Measurements from ENCODE around the gene ARHGAP26.

Gene ARHGAP26

DNA sequence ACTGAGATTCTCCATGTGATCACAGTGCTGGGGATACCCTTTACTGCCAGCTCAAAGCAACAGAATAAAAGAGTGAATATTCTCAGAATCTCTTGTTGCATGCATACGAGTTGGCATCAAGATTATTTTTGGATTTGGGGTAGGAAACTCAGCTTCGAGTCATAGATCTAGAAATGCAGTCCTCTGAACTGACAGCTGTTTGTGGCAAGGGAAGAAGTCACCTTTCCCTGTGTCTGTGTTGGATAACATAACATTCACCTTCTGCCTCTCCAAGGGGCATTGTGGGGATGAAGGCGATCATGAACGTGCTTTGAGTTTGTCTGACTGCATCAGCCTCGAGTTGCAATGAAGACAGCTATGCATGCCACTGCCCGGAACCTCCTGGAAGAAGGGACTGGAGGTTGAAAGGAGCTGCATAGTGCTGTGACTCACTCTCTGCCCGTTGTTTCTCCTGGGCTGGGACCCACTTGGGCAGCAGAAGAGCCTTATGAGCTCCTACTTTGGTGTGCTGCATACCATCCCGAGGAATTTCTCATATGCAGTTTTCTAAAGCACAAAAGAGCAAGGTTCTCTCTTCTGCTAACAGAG is 231.7 kb downstream of the ARHGAP26 start:
- no peak for DNase-seq

DNA sequence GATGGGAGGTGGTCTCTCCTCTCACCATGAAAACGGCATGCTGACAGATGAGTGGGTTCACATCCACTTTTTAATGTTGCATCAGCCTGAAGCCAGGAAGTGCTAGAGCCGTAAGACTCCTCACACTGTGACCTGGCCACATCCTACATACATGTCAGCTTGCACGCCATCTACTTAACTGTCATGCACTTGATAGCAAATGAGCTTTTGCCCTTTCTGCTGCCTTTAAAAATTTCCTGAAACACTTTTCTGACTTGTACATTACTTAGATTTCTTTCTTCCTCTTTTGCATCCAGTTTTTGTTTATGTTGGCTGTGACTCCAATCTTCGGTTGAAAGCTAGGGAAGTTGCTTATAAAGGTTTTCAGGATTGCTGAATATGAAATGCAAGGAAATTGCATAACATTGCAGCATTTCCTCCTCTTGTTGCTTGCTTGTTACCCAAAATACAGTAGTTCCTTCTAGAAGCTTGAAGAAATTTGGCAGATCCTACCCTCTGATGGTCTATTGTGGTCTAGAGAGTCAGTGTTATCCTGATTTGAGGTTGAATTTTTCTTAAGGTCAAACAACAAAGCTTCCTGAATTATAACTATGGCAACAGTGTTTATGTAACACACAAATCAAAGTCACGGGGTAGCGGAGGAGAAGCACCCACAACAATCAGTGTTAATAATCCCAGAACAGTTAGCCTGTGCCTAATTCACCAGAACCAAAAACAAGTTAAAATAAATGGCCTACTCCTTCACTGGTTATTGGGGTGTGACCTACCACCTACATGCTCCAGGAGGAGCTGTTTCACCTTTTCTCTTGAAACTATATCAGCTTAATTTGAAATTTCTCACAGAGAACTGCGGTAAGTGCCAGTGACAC is 232.5 kb downstream of the ARHGAP26 start:
- no peak for DNase-seq

DNA sequence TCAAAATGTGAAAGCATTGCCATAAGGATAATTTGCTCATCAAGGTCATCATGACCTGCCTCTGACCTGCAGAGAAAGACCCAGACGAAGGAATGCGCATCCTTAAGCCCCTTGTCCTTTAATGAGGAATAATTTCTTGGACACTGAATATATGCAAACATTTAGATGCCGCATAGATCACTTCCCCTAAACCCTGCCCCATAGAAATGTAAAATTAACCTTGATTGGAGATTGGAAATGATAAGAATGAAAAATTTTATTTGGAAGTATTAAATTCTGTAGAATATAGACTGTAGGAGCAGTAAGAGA is 233.1 kb downstream of the ARHGAP26 start:
- no peak for DNase-seq

DNA sequence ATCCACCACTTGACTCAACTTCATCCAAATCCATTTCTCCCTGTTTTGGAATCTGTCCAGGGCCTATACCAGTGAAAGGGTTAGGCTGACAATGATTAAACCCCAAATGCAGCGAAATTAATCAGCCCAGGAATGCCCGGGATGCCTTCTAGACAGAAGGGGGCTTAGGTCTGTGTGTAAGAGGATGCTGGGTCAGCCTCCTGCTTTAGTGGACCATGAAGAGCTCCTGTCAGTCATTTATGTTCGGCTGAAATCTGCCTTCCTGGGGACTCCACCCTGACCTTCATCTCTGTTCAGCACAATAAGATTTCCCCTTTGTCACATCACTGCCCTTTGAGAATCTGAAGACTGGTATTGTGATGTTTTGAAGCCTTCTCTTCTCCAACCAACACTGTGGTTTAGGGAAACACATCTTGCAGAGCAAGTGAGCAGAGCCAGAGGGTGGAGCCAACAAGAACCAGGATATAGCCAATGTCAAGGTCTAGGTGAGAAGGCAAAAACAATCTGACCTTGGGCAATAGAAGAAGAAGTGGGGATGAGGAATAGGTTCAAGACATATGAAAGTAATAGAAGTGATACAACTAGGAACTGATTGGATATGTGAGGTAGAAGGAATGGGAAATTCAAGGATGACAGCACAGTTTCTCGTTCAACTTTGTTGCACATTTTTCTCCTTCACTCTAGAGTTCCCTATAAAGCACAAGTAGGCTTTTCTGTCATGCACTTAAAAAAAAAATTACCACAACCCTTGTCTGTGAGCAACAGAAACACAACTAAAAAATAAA is 234.4 kb downstream of the ARHGAP26 start:
- DNase-seq: no peak

DNA sequence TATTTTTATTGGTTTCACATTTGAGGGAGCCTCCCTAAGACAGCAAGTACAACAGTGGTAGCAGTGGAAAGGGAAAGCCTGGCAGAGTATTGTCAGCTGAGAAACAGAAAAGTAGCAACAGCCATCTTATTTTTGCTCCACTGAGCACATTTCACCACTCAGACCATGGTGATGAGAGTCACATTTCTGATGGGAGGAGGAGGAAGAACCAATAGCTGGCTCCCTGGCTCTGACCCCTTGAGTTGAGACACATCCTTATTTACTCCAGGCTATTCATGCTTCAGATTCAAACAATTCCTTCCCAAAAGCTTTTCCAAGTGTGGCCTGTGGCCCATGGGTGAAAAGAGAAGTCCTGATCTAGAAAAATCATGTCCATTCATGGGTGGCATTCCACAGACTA is 236.3 kb downstream of the ARHGAP26 start:
- no peak for DNase-seq

DNA sequence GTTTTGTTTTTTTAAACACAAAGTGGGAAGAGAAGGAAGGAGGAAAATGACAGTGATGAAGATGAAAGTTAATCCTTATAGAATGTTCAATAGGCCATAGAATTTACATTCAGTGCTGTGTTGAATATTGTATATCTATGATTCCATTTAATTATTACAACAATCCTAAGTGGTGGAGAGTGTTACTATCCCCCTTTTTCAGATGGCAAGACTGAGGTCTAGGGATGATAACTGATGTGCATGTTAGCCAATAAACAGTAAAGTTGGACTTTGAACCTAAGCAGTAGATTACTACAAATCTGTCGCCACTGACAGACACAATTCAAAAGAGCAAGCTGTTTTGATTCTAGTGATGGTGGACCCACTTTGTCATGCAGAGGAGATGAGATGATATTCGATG is 237.9 kb downstream of the ARHGAP26 start:
- no peak for DNase-seq

DNA sequence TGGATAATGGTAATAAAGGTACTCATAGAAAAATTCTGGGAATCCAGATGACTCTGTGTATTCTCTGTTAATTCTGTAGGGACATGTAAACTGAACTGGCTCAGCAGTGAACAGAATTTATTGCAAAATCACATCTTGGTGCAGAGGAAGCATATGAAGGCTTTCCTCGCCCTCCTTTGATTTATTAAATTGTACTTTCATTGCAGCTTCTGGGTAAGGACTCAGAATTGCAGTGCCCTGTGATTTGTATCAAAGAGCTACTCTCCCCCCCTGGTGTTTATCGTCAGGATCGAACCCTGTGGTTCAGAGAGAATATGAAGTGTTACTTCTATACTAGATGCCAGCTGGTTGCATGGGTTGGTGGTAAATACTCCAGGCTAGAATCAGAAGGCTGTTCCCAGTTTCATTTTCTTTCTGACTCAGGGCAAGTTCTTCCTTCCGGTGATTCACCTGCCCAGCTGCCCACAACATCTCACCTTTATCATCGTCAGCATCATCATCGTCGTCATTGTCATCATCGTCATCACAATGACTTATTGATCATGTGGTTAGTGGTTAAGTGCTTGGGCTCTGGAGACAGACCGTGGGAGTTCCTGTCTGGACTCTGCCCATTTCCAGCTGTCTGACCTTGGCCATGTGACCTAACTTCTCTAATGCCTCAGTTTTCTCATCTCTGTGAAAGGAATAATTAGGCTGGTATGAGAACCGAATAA is 238.8 kb downstream of the ARHGAP26 start:
- DNase-seq: peak; percentile 64

DNA sequence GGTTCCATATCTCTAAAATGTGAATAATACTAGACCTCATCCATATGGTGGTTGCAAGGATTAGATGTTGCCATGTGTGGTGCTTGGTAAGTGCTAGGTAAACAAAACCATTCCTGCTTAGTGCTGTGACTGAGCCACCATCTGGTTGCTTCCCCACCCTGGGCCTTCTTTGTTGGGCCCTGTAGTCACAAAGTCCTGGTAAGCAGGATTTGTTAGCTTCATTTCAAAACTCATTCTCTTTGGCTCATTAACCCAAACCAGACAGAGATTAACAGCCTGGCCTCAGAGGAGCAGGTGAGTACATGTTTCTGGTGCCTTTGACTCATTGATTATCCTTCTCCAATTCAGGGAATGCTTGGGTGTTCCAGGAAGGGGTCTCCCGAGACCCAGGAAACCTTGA is 240.2 kb downstream of the ARHGAP26 start:
- no peak for DNase-seq

DNA sequence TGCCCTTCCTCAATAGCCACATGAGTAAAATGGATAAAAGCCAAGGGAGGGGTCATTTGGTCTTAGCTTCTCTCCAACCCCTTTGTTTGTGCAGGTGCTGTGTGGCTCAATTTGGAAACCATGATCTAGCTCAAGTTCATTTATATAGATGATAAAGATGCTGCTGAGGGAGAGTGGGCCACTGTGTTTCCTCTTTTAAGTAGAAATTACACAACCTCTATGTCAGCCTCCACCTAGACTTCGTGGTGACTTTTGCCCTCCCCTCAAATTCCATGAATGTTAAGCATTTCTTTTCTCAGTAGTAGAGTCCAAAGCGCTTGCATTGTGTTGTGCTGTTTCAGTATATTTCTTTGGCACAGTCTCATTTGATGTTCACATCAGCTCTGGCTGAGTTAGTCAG is 241.4 kb downstream of the ARHGAP26 start:
- no peak for DNase-seq

DNA sequence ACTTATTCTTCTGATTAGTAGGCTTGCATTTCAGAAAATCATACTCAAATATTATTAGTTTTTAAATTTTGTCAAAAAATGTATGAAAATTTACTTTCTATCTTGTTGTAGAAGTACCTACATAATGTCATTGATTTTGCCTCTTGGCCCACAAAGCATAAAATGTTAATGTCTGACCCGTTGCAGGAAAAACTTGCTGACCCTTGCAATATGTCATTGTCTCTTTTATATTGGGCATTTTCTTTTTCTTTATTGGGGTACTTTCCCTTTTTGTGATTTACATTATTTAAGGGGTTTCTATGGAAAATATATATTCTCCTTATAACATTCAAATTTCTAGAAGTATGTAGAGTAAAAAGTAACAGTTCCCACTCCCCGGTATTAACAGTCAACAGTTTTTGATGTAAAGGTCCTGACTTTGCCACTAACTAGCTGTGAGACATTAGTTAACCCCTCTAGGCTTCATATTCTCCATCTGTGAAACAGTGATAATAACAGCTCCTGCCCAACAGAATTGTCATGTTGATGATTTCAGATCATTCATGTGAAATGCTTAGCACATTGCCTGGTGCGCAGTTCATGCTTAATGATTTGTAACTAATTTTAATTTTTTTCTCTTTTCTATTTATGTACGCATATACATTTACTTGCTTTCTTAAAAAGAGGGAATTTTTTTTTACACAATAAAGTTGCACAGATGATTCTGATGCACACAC is 243.2 kb downstream of the ARHGAP26 start:
- DNase-seq: no peak

DNA sequence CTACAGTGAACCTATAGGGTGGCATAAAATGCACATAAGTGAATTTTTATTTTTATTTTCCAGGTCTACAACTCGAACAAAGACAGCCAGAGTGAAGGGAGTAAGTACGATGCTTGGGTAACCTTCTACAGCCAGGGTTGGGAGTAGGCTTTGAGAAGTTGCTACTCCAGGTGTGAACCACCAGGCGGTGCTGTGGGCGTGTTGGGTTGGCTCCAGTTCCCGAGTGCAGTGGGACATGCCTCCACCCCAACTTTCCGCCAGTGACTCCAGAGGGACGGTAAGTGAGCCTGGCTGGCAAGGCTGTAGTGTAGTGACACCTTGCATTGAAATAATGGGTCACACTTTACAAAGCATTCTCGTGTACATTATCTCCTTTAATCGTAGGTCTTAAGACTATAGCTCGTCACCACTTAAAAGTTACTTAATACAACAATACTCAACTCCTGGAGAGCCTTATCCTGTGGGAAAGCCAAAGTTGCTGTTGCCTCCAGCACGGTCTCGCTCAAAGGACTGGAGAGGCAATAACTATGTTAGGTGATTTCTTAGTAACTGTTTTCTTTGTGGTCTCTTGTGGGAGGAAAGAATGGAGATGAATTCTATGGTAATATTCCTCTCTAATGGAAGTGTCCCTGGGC is 244.0 kb downstream of the ARHGAP26 start:
- DNase-seq: no peak

DNA sequence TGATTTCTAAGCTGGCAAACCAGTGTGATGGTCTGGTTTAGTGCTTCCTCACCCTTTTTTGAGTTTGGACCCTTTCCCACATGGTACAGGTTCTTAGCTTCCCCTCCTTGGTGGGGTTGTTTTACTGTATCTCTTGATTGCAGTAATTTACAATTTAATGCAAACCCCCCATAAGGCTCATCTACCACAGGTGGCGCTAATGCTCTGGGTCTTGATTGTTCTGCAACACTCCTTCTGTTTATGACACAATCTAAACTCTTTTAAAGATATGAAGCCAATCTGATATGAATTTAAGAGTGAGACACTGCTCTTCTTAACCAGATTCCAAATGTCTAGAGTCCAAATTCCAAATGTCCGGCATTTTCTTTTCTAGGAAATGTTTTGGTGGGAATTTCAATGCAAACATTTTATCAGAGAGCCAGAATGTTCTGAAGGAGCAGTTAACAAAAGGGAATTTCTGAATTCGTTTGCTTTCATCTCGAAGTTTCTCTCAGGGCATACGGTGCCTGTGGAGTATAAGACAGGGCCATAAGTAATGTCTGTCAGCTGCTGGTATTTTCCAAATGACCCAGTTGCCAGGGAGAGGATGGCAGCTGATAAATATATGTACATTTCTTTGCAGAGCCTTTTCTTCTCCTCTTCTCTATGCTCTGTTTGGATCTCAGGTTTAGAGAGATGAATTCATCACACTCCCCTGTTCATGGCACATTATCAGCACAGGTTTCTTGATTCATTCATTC is 246.8 kb downstream of the ARHGAP26 start:
- DNase-seq: no peak

DNA sequence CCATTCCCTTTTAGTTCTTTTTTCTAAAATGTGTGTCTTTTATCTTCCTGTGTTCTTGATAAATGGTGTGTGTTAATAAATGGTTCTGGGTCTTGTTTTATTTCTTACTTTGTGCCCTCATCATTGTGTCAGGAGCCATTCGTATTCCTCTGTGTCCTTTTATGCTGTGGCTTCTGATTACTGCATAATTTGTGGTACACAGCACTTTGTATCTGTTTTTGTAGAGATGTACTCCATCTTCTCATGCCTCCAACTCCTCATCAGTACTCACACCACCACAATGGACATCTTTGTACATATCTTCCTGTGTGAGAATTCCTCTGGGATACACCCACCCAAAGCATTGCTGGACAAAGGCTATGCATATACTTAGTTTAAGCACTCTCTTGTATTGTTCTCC is 247.4 kb downstream of the ARHGAP26 start:
- DNase-seq: no peak

DNA sequence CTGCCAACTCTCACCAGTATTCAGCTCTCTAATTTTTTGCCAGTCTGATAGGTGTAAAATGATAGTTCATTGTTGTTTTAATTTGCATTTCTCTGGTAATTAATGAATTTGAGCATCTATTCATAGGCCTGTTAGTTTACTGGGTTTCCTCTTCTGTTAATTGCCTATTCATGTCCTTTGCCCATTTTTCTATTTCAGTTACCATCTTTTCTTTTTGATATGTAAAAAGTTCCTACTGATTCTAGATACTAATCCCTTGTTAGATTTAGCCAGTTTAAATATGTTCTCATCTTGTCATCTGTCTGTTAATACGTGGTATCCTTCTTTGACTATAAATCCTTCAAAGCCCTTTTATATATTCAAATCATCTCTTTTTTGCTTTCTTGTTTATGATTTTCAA is 247.8 kb downstream of the ARHGAP26 start:
- no peak for DNase-seq

DNA sequence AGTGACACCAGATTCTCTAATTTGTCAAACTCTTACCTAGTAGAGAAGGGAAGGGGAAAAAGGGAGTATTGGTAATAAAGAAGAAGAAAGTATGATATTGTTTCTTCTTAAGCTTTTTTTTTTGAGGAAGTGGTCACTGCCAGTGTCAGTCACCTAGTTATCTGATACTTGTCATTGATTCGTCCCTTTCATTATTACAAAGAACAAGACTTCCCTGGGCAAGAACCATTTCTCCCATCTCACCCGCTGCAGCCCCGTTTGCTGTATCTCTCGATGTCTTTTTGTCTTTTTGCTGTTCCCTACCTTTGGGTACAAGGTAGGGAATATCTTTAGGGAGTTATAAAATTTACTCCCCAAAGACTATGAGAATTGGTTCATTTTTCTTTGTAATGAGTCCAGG is 249.0 kb downstream of the ARHGAP26 start:
- no peak for DNase-seq

DNA sequence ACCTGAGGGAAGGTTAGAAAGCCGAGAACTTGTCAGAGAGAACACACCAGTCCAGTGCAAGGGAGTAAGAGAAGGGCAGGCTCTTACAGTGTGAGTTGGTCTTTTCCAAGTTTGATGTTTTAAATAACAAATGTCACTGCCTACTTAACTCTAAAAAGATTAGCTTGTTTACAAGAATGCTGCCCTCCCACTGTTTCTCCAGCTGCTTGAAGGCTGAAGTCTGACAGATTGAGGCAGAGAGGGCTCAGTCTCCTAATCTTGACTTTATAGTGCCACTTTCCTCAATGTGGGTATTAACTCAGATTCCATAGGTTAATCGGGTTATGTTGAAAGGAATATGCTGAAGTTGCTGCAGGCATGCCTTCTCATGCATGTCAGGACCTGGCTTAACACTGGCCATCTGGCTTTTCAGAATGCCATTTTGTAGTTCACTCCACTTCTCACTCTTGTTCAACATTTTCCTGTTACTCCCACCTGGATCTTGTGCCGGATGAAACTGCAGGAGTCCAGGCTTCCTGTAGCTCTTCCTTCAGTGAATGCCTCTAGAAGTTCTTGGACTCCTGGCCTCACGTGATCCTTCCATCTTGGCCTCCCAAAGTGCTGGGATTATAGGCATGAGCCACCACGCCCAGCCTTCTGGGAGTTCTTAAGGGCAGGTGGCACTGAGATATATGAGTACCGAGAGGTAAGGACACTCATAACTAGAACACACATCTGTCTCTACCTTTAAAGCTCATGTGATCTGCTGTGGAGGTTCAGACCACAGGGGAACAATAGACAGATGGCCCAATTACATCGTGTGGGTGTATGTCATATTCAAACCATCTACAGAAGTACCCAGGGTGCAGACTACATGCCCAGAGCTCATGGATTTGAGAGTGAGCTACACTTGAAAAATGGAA is 249.7 kb downstream of the ARHGAP26 start:
- DNase-seq: no peak

DNA sequence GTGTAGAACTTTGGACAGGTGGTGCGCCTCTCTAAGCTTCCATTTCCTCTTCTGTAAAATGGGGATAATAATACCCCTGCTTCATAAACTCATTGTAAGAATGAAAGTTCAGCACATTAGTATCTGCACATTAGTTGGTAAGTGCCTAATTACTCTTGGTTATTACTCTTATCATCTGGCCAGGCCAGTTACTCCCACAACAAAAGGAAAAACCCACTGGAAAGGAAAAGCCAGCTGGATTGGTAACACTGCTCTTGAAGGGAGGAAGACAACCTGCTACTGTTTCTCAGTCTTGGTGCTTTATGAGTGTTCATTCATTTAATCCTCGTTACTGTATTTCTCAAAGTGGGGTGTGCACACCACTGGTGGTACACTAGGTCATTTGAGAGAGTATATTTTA is 251.4 kb downstream of the ARHGAP26 start:
- DNase-seq: no peak

DNA sequence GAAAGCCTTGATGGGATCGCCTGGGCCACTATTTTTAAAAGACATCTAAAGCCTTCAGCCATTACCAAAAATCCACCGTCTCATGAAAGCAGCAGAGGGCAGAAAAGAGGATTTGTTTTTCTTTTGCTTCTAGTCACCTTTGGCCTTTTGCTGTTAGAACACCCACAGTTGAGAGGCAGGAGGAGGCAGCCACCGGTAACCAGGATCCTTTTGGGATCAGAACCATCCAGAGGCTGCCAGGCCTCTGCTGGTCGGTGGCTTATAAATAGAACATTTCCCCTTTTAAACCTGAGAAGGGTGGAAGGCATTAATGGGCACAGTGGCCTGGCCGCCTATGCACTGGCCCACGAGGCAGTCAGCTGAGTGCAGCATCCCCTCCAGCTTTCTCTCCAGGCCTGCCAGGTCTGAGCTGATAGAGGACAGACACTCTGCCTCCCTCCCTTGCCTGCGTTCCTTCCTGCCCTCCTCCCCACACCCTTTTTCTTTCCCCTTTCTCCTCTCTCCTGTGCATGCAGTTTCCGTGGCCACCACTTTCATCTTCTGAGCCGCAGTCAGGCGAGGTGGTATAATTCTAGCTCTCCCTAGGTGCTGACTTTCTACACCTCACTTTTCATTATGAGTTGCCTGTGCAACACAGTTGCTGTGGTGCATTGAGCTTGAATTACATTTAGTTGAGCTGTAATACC is 253.4 kb downstream of the ARHGAP26 start:
- DNase-seq: no peak

DNA sequence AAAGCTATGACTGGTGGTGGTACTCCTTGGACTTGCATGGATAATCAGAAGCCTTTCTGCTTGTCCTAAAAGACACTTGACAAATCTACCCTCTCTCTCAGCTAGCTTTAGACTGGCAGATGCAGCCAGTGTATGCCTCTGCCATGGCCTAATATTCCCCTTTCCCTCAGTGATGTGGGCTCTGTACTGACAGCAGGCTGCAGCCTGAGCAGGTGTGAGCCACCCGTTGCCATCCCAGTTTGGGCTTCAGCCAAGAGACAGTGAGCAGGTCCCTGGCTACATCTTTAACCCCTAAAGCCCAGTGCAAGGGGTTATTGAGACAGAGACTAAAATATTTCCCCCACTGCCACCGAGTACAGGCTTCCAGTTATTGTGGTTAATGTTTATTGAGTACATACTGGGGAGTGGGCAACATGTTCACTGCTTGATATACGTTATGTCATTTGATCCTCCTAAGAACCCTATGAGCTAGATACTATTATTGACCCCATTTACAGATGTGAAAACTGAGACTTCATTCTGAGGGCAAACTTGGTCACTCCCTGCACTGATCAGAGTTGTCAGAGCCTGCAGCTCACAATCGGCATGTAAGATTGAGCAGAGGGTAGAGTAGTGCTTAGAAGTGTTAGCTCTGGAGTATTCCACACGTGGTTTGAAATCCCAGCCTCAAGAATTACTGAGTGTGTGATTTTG is 254.2 kb downstream of the ARHGAP26 start:
- no peak for DNase-seq
